ENCODE data around the gene MEN1.

Gene MEN1

DNA sequence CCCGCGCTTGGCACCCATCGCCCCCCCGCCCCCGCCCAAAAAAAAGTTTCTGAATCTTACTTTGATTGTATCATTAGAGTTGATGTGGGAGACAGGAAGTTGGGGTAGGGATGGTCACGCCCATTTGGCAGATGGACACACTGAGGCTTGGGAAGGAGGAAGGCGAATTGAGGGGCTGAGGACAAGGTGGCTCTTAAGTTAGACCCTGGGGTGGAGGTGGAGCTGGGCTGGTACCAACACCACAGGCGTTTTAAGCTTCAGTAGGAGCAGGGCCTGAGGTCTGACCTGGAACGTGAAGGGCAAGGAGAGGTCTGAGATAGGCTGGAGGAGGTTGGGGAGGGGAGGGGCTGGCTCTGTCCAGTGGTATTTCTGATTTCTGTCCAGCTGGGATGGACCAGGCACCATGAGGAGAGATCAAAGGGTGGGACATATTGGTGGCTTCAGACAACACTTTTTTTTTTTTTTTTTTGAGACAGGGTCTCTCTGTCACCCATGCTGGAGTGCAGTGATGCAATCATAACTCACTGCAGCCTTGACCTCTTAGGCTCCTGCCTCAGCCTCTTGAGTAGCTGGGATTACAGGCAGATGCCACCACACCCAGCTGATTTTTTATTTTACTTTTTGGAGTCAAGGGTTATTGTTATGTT lies 34.9 kb upstream of the MEN1 start:
- DNase-seq = no peak

DNA sequence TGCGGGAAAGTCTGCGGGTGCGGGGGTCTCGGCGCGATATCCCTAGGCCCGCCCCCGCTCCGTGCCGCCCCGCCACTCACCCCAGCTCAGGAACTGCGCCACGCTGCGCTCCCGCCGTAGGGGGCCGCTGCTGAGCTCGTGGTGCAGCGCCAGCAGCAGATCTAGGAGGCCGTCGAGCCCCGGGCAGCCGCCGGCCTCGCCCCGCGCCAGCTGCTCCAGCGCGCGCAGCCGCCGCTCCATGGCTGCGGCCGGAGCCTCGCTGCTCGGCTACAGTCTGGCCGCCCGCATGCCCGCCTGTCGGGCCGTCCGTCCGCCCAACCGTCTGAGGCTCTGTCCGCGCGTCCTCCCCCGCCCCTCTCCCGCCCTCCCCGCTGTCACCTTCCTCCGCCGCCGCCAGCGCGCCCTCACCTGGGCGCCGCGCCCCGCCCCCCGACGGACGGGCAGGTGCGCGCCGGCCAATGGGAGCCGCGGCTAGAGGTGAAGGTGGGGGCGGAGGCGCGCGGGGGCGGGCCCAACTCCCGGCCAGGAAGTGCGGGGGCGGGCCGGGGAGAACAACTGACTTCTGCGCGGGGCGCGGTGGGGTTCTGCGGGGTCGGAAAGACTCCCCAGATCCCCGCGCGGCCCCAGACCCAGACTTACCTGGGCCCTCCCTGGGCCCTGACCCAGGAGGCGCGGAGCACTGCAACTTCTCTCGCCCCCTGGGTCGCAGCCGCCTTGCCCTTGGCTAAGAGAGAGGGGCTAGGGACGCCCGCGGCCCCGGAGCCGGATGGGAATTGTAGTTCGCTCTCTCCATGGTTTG lies 34.2 kb upstream of the MEN1 start, which contains the start of gene CDC42BPG:
CDC42BPG (minus strand) TSS at position 324 of the 799 bp plus-strand sequence; CDS start at position 240, 84 bp downstream.
- DNase-seq = peak; percentile 91 to 96 (median 92)

DNA sequence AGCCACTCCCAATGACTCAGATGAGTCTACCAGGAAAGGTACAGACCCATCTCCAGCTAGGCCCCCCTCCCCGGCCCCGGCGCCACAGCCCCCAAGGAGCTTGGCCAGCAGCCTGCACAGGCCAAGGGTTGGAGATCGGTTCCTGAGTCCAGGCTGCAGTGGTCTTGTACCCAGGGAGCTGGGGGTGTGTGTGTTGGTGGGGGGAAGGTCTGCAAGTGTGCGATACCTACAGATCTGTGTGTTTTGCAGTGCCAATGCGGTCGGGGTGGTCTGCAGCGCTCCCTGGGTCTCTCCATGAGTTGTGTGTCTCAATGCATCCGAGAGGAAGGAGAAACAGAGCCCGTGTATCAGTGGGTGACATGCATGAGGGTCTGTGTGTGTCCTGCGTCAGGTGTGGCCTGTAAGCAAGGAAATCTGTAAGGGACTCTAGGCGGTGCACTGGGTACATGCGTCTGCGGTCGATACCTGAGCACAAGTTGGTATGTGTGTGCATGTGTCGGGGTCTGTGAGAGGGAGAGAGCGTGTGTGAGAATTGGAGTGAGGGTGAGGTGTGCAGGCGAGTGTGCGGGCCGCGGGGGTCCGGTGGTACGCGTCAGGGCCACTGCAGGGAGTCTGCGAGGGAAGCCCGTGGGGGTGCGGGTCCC lies 33.5 kb upstream of the MEN1 start:
- peak; percentile 10 to 64 (median 59) for DNase-seq

DNA sequence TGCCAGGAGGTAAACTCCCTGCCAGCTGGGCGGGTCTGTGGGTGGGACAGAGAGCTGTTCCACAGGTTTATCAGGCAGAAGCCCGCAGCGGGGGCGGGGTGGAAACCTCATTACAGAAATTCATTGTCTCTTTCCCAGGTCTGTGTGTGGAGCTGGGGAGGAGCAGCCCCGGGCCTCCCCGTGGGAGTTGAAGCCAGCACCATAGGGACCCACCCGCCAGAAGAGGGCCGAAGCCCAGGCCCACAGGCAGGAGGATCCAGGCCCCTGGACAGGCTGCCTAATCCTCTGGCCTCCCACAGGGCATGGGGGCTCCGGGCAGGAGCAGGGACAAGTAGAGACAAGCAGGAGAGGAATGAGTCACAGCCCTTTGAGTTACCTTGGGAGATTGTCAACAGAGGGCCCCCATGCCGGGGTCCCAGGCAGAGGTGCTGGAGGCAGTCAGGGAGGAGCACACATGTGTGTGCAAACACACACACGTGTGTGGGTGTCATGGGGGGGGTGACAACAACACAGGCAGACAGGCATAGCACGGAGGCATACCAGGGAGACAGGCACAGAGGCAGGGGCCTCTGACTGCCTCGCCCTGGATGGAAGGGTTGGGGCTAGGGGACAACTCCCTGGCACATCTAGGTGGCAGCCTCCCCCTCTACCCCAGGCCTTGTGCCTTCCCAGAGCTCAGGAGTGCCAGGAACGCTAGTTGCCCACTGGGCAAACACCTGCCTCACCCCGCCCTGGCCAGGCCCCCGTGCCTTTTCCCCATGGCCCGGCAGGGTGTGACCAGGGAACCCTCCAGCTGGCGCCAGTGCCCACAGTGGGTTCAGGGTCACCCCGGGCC lies 32.7 kb upstream of the MEN1 start:
- DNase-seq = peak in 2 of 3 experiments; percentile 79 to 80

DNA sequence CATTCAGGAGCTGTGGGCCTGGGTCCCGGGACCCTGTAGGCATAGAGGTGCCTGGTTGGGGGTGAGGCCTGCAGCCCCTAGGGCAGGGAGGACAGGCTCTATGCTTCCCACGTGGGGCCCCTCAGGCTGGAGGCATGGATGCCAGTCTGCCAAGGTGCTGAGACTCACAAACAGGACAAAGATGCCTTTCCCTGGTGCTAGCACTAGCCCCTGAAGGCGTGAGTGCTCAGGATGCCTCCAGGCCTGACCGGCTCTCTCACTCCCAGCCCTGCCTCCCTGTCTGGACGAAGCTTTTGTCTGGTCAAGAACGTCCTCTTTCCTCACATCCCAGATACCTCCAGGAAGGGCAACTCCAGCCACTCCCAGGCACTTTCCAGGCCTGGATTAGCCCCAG lies 32.0 kb upstream of the MEN1 start:
- DNase-seq = no peak

DNA sequence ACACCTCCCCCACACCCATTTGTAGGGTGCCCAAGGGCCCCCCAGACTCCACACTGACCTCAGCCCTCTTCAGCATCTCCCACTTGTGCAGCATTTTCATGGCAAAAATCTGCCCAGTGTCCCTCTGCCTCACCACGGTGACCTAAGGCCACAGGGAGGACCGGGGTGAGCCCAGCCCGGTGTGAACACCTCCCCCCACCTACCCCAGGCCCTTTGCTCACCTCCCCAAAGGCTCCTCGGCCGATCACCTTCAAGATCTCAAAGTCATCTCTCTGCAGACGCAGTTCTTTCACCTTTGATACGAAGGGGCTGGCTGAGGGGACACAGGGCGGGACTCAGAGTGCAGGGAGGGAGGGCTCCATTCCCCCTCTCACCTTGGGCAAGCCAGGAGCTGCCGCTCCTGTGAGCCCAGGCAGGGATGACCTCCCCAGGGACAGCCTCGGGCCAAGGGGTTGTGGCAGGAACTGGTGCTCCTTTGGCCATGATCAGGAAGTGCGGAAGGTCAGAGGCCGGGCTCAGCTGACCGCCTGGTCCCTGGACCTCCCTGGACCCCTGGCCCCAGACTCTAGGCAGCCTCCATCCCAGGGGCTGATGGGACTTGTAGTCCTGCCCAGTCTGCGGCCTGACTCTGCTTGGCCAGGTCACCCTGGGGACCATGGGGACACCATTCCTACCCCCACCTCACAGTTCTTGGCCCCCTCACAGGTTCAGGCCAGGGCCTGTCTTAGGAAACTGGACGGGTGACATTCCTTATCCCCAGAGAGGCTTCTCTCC lies 31.4 kb upstream of the MEN1 start:
- DNase-seq = no peak

DNA sequence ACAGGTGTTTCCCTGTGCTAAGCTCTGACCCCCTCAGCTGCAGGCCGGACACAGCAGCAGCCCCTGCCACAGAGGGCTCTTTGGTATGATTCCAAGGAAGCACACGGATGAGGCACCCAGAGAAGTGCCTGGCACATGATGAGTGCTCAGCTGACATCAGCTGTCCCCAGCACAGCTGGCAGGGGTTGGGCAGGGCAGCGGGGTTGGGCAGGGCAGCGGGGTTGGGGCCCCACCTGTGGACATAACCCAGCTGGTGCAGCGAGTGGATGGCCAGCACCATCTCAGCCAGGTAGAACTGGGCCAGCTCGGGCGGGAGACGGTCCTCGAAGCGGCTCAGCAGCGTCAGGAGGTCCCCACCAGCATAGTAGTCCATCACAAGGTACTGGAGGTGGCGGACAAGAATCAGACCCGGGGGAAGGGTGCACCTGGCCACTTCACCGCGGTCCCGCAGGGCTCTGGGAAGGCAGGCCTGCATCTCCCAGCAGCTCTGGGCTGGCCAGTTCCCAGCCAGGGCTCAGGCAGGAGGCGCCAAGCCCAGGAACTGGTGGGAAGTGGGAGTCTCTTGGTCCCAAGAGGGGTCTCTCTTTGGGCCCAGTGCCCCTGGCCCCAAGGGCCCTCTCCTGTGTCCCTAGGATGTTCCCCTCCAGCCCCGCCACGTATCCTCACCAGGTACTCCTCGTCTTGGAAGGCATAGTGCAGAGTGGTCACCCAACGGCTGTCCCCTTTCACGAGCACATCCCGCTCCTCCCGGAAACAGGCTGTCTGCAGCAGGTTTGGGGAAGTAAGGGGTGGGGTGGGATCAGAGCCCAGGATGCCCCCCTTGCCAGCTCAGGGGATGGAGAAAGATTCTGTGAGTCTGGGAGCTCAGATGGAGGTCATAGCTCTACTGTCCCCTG lies 29.8 kb upstream of the MEN1 start:
- no peak for DNase-seq

DNA sequence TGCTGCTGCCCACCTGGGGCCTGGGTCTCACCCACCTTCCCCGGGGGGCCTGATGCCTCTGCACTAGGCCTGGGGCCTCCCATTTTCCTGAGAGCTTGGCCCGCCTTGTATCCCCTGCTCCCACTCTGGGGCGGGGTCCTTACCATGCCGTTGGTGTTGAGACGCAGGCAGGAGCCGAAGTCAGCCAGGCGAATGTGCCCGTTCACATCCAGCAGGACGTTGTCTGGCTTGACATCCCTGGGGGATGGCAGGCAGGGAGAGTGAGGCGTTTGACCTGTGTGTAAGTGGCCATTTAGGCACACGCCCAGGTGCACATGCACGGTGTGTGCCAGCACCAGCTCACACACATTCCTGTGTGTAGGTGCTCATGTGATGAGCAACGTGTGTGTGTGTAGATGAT lies 29.0 kb upstream of the MEN1 start:
- no peak for DNase-seq

DNA sequence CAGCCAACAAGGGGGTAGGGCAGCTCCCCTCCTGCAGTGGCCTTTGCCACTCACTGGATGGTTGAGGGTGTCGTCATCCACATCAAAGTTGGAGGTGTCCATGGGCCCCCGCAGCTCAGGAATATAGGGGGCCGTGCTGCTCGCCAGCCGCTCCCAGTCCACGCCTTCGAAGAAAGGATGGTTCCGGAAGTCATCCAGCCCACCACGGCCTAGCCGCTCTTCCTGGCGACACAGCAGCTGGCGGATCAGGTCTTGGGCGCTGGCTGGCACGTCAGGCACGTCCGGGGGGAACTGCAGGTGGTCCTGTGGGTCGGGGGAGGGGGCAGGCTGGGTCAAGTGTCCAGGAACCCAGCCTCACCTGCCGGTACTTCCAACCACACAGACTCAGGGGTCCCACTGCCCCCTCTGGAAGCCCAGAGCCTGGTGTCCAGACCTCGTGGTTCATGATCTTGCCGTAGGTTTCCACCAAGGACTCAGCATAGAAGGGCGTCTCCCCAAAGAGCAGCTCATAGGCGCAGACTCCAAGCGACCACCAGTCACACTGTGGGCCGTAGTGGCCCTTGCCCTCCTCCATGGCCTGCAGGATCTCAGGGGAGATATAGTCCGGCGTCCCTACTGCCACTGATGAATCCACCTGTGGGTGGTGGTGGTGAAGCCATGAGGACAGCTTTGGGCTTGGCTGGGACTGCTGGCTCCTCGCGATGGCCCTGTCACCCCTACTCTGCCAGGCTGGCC lies 28.4 kb upstream of the MEN1 start:
- DNase-seq = no peak

DNA sequence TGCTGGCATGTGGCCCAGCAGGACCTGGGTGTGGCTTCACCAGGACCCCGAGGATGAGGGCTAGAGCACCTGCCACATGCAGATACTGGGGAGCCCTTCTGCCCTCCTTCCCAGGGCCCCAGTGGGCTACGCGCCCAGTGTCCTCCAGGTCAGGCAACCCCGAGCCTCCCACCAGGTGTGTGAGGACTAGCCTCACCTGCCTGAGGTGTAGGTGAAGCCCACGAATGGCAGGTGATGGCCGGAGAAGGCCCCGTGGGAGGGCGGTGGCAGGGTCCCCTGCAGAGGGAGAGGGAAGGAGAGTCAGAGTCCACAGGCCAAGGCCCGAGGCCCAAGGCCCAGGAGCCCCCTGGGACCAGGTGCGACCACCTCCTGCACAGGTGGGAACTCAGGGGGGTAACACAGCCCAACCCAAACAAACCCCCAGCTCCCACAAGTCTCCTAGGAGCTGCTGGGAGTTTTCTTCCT lies 27.6 kb upstream of the MEN1 start:
- no peak for DNase-seq

DNA sequence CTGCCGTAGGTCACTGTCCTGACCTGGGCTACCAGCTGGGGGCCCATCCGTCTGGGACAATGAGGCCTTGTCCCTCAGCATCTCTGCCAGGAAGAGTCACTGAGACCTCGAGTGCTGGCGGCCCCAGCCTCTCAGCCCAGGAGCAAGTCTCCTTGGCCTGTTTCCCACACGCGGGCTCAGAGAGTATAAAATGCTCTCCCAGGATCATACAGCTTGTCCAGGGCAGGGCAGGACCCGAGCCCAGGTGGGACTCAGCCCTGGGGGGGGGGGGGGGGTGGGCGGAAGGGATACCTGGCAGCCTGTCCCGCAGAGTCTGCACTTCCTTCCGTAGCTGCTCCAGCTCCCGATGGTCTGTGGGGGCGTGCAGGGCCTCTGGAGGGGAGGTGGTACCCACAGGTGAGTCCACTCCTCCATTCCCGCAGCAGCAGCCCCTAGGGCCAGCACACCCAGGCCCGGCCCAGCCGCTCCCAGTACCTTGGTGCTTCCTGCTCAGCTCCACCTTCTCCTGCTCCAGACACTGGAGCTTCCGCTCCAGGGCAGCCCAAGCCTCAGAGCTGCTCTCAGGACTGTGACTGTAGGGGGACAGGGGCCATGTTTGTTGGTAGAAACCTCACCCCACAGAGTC lies 26.2 kb upstream of the MEN1 start:
- no peak for DNase-seq

DNA sequence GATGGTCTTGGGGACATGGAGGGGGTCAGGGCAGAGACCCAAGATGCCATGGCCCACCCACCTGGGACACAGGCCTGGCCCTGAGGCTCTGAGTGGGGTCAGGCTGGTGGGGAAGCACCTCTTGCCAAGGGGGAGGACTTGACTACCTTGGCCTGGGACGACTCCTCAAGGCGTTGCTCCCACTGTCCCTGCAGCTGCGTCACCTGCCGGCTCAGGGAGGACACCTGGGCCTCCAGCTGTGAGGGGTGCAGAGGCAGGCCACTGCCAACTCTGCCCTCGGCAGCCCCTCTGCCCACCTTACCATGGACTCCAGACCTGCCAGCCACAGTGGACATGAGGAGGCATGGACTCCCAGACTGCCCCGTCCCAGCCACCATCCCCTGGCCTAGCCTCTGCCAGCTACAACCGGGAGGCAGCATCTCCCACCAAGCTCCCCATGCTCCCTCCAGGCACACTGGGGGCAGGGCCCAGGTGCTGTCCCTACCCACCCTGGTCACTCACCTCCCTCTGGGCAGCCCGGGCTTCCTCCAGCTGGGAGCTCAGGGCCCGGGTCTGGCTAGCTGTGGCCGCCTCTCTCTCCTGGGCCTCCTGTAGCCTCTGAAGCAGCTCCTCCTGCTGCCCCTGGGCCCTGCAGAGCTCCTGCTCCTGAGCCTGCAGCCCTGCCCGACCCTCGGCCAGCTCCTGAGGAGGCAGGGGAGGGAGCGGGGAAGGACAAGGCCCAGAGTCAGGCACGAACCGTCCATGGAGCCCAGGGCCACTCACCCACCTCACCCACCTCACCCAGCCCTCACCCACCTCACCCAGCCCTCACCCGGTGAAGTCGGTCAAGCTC lies 25.5 kb upstream of the MEN1 start:
- DNase-seq = no peak

DNA sequence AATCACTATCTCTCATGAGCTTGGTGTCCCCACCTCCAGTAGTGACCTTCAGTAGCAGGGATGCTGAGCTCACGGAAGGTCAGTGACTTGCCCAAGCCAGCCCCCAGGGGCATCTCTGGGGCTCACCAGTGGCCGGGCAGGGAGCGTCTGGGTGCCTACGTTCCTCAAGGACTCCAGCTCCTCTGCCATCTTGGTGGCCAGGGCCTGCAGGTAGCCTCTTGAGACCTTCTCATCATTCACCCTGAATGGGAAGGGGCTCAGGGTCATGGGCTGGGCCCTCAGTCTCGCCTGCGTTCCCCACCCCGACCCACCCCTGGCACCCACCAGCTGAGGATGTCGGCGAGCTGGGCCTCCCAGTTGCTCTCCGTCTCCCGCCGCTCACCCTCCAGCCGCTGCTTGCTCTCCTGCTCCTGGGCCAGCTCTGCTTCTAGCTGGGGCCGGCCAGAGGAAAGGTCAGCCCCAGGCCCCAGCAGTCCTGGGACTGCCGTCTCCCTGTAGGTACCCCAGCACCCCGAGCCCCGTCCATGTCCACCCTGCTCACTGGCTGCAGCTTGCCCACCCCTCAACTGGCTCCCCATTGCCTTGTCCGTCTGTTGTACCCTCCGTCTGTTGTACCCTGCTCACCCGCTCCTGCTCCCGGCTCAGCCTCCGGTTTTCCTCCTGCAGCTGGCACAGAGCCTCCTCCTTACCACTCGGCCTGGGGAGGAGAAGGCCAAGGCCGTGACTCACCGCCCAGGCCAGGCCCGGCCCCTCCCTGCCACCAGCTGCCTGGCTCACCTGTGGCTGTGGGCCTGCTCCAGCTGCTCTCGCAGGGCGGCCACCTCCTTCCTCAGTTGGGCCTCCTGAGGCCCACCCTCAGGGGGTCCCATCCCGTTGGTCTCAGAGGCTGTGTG lies 24.6 kb upstream of the MEN1 start:
- no peak for DNase-seq

DNA sequence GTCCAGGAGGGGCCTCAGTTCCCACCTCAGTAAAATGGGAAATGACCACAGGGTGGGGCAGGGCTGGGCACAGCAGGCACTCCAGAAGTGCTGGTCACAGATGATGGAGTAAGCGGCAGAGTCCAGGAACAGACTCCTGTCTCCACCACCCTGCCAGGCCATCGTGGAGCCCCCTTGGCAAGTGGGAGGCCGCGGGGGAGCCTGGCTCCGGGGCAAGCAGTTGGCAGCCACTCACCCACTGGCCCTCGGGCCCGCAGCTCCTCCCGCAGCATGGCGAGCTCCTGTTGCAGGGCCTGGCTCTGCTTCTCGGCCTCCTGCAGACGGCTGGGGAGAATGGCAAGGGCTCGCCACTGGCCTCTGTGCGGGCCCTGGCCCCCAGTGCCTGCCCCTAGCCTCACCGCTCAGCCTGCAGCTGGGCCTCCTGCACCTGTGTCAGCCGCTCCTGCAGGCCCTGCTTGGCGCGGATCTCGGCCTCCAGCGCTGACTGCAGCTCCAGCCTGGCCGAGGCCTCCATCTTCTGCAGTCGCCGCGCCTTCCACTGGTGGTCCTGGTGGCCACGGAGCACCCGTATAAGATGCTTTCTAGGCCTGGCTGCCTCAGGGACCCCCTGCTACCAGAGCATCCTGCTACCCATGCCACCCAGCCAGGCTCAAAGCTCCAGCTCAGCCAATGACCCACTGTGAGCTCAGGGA lies 23.8 kb upstream of the MEN1 start:
- no peak for DNase-seq

DNA sequence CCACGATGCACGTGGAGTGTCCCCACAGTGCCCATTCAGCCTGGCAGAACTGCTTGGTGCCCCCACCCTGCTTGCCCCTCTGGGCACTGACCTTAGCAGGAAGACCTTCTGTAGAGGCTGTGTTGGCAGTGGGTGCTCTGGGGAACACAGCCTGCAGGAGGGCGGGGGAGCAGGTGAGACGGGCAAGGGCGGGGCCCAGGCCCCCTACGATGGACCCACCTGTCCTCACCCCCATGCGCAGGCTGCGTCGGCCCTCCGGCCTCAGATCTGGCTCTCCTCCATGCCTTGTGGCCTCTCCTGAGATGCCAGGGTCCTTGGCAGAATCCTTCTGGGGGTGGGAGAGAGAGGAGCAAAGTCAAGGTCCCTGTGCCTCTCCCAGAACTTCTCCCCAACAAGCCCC lies 23.2 kb upstream of the MEN1 start:
- DNase-seq = no peak

DNA sequence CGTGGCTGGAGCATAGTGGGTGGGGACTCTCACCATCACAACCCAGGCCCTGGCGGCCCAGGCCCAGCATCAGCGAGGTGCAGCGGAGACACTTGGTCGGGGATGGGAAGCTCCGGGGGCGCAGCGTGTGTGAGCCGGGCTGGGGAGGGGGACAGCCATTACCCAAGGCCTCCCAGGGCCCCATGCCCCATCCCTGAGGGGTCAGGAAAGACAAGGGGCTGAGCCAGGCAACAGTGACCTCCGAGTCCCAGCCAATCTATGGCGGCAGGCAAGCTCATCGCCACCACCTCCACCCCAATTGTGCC lies 22.8 kb upstream of the MEN1 start:
- no peak for DNase-seq

DNA sequence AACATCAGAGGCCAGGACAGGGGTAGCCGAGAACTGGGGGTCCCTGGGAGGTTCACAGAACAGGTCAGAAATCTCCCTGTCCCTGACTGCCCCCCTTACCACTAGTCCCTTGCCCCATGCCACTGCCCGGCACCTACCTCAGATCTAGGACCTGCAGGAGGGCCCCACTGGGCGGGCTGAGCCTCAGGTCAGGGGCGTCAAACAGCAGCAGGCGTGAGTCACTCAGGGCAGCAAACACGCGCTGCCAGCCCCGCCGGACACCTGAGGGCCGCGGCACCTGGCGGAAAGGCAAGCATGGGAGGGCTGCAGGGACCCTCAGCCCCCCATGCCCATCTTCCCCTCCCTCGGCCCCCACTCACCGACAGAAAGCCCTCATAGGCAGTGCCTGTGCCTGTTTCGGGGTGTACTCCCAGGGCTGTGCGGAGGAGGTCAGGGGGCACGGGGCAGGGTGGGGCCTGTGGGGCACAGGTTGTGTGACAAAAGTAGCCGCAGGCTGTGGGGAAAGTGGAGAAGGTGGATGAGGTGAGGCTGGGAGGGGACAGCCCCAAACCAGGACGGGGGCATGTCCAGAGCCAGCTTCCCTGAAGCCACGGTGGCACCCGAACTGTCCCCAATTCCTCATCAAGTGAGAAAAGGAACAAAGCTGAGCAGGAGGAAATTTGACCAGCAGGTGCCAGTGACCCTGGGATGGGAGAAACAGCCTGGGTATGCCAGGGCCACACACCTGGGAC lies 22.3 kb upstream of the MEN1 start:
- no peak for DNase-seq
